Dermis blood vessel endothelial cell (primary cell): ENCODE data around the gene CDK4. TPM values are rescaled to one million over a fixed set of nuclear protein-coding genes. Genes with fewer than 3 reads are reported as not detected.
A peak's percentile ranks its signal among the peaks of the same experiment; 100 is the strongest.

Experiments
- DNase-seq: peaks from one replicate; pipeline ENCODE4 v3.0.0; 2010
- total RNA-seq: library from RNA; depleted of rRNA; stranded (reverse); fragments of >200 nt; gene quantifications from 2 replicates; pipeline ENCODE4 v1.2.3, GENCODE V29; 2014

The CDK4 gene
- total RNA-seq, 1 donor from 2014 or later = 147 TPM

DNA sequence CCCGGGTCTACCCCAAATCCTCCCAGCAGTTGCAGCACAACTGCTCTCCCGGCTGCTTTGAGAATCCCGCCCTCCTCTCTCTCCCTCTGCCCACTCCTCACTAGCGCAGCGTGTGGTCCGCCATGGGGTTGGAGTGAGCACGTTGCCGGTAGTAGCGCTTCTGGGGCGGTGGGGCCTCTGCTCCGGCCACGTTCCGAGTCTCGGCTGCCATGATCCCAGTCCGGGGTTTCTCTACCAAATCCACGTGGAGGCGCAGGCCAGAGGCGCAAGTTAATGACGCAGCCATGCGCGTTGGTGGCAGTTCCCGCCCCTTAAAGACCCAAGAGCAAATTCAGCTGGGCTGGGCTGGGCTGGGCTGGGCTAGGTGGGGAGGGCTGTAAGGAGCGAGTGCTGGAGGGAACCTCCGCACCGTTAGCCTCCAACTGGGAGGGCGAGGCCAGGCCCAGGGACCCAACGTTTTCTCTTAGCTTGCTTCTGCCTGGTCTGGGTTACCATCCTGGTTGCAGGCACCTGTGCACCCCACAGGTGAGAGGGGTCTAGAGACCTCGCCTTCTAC, 19.8 kb upstream of the CDK4 start, which contains the start of gene METTL1:
METTL1 (minus strand) TSS at position 233 of the 556 bp plus-strand sequence; CDS start at position 211, 22 bp downstream.
- peak; percentile 98 for DNase-seq

DNA sequence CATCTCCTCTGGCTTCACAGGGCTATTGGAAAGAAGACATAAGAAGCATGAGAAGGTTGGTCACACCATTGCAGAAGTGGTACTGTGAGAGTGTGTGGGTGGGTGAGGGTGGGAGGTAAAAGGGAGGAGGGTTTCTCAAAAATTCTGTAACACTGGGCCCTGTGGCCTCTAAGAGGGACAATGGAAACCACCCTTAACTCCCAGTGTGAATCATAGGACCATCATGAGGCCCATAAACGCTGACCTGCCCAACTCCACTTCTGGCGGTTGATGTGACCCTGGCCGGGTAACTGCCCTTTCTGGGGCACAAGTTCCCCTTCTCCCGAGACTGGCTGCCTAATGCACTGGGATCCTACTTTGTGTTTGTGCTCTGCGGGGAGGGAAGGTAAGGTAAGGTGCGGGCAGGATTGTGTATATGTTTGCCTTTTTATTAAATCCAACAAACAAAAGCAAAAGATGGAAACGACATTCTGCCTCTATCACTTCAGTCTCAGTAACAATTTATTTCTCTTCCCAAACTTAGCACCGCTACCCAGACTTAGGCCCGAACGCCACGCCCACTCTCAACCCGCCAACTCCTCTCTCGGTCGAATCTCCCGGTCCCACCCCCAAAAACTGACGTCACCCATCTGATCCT, 19.2 kb upstream of the CDK4 start:
- peak; percentile 90 for DNase-seq

GRCh38 chr12:57770734-57771133, 18.6 kb upstream of the CDK4 start:
- no peak for DNase-seq

GRCh38 chr12:57769594-57769993, 17.5 kb upstream of the CDK4 start:
- DNase-seq = no peak

DNA sequence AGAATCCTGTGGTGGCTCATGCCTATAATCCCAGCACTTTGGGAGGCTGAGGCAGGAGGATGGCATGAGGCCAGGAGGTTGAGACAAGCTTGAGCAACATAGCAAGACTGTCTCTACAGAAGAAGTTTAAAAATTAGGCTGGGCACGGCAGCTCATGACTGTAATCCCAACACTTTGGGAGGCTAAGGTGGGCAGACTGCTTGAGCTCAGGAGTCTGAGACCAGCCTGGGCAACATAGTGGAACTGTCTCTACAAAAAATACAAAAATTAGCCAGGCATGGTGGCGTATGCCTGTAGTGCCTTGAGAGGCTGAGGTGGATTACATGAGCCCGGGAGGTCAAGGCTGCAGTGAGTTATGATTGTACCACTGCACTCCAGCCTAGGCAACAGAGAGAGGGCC, 15.8 kb upstream of the CDK4 start:
- no peak for DNase-seq

GRCh38 chr12:57767305-57767698, 15.2 kb upstream of the CDK4 start:
- no peak for DNase-seq

DNA sequence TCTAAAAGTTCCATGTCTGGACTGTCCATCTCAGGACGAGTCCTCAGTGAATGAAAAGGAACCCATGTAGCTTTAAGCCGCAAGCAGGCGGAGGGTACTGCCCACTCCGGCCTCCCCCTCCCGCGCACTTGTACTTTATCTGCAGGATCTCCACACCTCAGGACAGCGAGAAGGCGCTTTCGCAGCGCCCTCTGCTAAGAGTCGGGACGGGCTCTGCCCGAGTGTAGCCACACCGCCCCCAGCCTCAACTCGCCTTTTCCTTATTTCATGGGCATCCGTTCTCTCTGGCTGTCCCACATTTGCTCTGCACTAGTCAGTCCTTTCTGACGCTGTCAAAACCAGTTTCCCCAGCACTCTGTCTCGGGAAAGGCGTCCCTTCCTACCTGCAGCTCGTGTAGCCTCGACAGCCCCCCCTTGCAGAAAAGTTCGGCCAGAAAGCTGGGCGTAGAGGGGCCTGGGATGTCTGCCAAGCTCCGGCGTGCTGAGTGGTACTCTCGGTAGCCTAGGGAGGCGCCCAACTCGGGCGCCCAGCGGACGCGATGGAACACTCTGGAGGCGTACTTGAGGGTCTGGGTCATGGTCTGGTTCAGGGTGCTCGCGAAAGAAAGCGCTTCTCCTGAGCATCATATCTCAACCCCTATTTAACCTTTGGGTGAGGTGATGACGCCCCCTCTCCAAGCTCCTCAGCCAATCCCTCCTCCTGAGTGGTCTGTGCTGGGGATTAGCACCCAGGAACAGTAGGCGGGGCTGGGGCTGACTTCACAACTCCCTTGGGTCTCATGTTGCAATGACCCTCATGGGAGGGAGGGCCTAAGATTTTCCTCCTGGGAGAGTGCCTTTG, 14.6 kb upstream of the CDK4 start, which contains the start of gene CYP27B1:
CYP27B1 (minus strand) TSS at position 615 of the 841 bp plus-strand sequence; CDS start at position 578, 37 bp downstream.
- DNase-seq = no peak

- DNase-seq = no peak
Observed at GRCh38 chr12:57765698-57766463, 13.8 kb upstream of the CDK4 start.

- peak; percentile 55 for DNase-seq
Observed at GRCh38 chr12:57765003-57765697, 13.0 kb upstream of the CDK4 start.

GRCh38 chr12:57764662-57765002, 12.5 kb upstream of the CDK4 start:
- no peak for DNase-seq

GRCh38 chr12:57763881-57764661, 12.0 kb upstream of the CDK4 start:
- DNase-seq = no peak

DNA sequence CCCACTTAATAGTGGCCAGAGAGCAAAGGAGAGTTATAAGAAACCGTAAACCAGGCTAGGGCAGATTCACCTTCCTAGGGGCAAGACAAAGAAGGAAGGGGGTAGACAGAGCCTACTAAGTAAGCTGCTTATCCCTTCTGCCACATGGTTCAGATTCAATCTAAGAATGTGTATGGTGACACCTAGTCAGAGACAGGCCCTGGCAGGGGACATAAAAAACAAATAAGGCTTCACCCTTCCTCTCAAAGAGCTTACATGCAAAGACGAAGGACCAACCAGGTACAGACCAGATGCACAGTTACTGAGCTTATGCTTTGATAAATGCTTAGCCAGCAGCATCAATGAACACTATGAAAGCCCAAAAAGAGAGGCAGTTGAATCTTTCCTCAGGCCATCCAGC, 10.4 kb upstream of the CDK4 start:
- DNase-seq = no peak

GRCh38 chr12:57761391-57761998, 9.4 kb upstream of the CDK4 start:
- DNase-seq = no peak

DNA sequence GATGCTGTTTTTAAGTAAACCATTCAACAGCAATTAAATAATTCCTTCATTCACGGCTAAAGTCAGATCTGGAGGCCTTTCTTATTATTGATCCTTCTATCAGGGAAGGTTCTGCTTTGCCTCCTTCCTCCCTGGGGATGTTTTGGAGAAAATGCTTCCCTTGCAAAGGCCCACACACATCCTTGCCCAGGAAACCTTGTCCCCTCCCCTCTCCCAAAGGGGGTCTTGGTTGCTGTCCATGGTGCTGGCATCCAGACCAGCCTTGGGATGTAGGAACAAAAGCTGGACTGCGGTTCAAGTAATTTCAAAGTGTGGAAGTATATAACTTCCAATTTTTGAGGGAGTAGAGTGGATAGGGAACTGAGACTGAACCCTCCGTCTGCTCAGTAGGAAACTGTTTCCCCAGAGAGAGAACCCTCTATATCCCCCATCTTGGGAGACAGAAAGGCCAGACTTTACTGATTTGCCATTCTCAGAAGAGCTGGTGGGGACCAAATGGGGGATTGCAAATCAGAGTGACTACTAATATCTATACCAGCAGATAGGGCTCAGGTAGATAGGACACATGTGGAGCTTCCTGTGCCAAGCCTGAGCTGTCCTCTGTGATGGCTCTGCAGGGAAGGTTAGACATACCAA, 8.4 kb upstream of the CDK4 start:
- DNase-seq = no peak

- peak; percentile 61 for DNase-seq
Observed at GRCh38 chr12:57759360-57759980, 7.4 kb upstream of the CDK4 start.

GRCh38 chr12:57758552-57759359, 6.6 kb upstream of the CDK4 start:
- no peak for DNase-seq

DNA sequence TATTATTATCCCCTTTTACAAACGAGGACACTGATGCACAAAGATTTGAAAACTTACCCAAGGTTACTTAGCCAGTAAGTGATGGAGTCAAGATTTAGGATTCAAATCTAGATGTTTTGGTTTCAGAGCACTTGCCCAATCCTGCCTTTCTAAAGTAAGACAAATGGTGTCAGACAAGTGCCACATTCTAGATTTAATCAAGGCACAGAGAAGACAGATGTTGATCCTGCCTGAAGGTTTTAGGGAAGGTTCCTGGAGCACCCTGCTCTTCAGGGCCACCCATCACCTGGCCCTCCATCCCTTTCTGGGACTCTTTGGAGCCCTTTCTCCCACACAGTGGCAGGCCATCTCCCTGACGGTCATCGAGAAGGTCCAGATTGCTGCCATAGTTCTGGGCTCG, 5.7 kb upstream of the CDK4 start:
- no peak for DNase-seq

DNA sequence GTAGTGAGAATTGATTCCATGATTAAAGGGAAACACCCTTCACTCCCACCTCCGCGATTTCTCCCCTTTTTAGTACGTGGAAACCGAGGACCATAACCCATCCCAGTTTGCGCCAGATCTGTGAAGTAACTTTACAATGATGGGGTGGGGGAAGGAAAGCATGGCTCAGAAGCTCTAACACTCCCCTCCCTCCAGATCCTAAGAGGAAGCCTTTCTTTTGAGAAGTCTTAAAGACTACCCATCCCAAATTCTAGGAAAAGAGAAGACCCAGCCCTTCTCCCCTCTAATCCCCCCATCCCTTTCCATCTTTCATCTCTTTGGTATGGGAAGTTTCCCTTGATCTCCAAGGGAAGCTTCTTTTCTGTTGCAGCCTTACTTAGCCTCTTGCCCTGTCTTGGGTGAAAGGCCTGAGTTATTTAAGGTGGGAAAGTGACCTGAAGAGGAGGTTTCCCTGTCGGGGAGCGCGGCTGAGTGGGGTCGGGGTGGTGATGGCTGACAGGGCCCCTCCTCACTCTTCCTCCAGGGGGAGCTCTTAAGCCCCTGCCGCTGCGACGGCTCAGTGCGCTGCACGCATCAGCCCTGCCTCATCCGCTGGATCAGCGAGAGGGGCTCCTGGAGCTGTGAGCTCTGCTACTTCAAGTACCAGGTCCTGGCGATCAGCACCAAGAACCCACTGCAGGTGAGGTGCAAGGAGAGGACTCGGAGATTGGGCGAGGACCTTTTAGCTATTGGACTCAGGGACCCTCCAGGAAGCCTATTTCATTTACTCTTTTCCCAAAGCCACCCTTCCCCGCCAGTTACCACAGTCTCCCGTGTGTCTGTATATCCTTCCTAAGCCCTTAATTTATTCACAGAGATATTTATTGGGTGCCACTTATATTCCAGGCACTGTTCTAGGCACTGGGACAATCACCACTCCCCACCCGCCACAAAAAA, 4.6 kb upstream of the CDK4 start:
- peak; percentile 70 for DNase-seq
